Parathyroid adenoma (tissue), 2 donors: ENCODE data around the gene TSPOAP1.

Source experiments
- H2AFZ ChIP-seq: fragments of 300-600 bp; sonication (generic); one replicate; pipeline ENCODE4 v1.7.0; 2017; ENCODE audit warnings: antibody characterized with exemption, mild to moderate bottlenecking
- H3K27ac ChIP-seq: fragments of 300-600 bp; sonication (generic); one replicate; pipeline ENCODE4 v1.7.0; 2017
- H3K27me3 ChIP-seq: fragments of 300-600 bp; sonication (generic); one replicate; pipeline ENCODE4 v1.7.0; 2017; ENCODE audit warnings: low read length; ENCODE audit not compliant: control insufficient read depth, insufficient read depth
- H3K36me3 ChIP-seq: fragments of 300-600 bp; sonication (generic); one replicate; pipeline ENCODE4 v1.7.0; 2017; ENCODE audit warnings: low read length; ENCODE audit not compliant: control insufficient read depth, insufficient read depth
- H3K4me1 ChIP-seq: fragments of 300-600 bp; sonication (generic); one replicate; pipeline ENCODE4 v1.7.0; 2017; ENCODE audit warnings: control low read depth
- H3K4me2 ChIP-seq: fragments of 300-600 bp; sonication (generic); one replicate; pipeline ENCODE4 v1.7.0; 2017; ENCODE audit warnings: low read length
- H3K4me3 ChIP-seq: fragments of 300-600 bp; sonication (generic); one replicate; pipeline ENCODE4 v1.7.0; 2017; ENCODE audit warnings: low read depth, low read length
- H3K79me2 ChIP-seq: fragments of 300-600 bp; sonication (generic); one replicate; pipeline ENCODE4 v1.7.0; 2017; ENCODE audit warnings: control low read depth
- H3K9ac ChIP-seq: fragments of 300-600 bp; sonication (generic); one replicate; pipeline ENCODE4 v1.7.0; 2017; ENCODE audit warnings: mild to moderate bottlenecking
- H3K9me3 ChIP-seq: fragments of 300-600 bp; sonication (generic); one replicate; pipeline ENCODE4 v1.7.0; 2017; ENCODE audit warnings: low read length; ENCODE audit not compliant: control insufficient read depth
- TF ChIP-seq, protein P1 (sequence below): fragments of 300-600 bp; sonication (generic); IDR thresholded peaks from one replicate; pipeline ENCODE4 v1.7.0; 2017; ENCODE audit warnings: antibody characterized with exemption, mild to moderate bottlenecking
- donor health status: primary hyperparathyroidism.

The TSPOAP1 gene

DNA sequence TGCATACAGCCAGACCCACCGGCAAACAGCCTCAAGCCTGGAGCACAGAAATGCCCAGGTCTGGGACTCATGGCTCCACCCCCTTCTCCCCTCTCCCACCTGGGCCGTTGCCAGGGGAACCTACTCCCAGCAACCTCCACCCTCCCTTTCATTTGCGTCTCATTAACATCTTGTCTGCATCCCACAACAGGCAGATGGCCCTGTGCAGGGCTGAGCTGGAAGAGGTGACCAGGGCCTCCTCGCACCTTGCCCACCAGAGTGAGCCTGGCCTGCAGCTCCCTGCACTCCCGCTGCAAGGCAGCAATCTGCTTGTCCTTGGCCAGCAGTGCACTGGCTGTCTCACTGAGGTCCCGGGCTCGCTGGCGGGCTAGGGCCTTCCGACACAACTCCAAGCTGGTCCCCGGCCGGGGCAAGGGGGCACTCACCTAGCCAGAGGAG, 3.3 kb downstream of the TSPOAP1 start:
- Histone ChIP-seq H2AFZ (peak overlapping the region; percentile 100), H3K4me2 (peak overlapping the region; percentile 97), H3K36me3 (no peaks in the 10 kb centered on the region), H3K79me2 (no peaks in the 10 kb centered on the region), H3K9ac (no peak overlapping the region), H3K27me3 (no peaks in the 10 kb centered on the region), H3K9me3 (no peaks in the 10 kb centered on the region), H3K4me3 (peak overlapping the region; percentile 82), H3K27ac (no peak overlapping the region), H3K4me1 (peaks cover 9% of the 10 kb centered on the region)
- TF ChIP-seq, protein P1, sequence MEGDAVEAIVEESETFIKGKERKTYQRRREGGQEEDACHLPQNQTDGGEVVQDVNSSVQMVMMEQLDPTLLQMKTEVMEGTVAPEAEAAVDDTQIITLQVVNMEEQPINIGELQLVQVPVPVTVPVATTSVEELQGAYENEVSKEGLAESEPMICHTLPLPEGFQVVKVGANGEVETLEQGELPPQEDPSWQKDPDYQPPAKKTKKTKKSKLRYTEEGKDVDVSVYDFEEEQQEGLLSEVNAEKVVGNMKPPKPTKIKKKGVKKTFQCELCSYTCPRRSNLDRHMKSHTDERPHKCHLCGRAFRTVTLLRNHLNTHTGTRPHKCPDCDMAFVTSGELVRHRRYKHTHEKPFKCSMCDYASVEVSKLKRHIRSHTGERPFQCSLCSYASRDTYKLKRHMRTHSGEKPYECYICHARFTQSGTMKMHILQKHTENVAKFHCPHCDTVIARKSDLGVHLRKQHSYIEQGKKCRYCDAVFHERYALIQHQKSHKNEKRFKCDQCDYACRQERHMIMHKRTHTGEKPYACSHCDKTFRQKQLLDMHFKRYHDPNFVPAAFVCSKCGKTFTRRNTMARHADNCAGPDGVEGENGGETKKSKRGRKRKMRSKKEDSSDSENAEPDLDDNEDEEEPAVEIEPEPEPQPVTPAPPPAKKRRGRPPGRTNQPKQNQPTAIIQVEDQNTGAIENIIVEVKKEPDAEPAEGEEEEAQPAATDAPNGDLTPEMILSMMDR, result no peak

DNA sequence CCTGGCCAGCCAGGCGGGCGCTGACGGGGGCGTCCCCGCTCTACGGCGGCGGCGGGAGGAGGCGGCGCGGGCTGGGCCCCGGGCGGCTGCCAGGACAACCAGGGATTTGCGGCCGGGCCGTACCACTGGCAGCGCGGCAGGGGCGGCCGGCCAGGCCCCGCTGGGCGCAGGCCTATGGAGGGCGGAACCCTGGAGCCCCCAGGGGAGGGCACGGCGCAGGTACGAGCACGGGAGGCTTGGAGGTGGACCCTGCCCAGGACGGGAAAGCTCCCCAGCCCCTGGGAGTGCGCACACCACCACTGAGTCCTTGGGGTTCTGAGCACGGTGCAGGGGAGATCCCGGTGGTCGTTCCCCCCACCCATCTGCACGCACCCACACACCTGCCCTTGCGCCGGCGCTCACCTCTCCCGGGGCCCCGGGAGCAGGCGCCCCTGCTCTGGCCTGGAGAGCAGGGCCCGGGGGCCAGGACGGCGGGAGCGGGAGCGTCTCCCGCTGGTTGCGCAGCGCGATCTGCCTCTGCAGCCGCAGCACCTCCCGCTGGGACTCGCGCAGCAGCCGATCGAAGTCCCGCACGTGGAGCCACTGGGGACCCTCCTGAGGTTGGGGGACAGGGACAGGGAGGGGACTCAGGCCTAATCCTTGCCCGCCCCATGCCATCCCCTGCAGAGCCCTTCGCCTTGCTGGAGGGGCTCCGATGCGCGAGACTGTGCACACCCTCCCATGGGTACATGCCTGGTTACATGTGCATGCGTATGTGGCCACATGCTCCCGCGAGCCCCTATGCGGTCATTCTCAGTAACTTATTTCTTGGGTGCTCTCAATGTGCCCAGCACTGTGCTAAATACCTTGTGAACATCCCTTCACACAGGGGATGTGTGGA, 3.9 kb downstream of the TSPOAP1 start:
- Histone ChIP-seq H3K4me3 (peak overlapping the region; percentile 82), H3K36me3 (no peaks in the 10 kb centered on the region), H3K9me3 (no peaks in the 10 kb centered on the region), H3K9ac (peak overlapping the region; percentile 93), H3K4me1 (peaks cover 9% of the 10 kb centered on the region), H3K79me2 (no peaks in the 10 kb centered on the region), H3K27me3 (no peaks in the 10 kb centered on the region), H3K27ac (peak overlapping the region; percentile 56), H3K4me2 (peak overlapping the region; percentile 97), H2AFZ (peak overlapping the region; percentile 100)
- TF ChIP-seq, protein P1, result no peak

DNA sequence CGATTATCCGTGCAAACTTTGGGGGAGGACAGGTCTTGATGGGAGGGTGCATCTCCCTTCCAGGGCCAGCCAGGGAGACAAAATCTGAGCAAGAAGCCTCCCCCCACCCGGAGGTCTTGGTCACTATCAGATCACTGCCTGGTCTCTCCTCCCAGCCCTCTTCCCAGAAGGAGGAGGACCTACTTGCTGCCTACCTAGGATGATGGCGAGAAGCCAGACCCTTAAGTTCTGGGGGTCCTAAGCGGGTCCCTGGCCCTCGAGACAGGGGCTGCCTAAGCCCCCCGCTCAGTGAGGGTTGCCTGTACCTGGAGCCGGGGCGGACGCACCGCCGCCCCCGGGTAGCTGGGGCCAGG, 4.6 kb downstream of the TSPOAP1 start:
- H3K4me1 ChIP-seq, result peaks cover 9% of the 10 kb centered on the region
- TF ChIP-seq, protein P1, result no peak
- H3K27me3 ChIP-seq, result no peaks in the 10 kb centered on the region
- peak overlapping the region; percentile 97 for H3K4me2 ChIP-seq
- peak overlapping the region; percentile 82 for H3K4me3 ChIP-seq
- no peaks in the 10 kb centered on the region for H3K9me3 ChIP-seq
- H3K36me3 ChIP-seq, result no peaks in the 10 kb centered on the region
- no peaks in the 10 kb centered on the region for H3K79me2 ChIP-seq
- H2AFZ ChIP-seq, result peak overlapping the region; percentile 100
- H3K27ac ChIP-seq, result peak overlapping the region; percentile 56
- peak overlapping the region; percentile 93 for H3K9ac ChIP-seq

- Histone ChIP-seq H3K4me3 (peak overlapping the region; percentile 82), H3K36me3 (no peaks in the 10 kb centered on the region), H3K27me3 (no peaks in the 10 kb centered on the region), H3K4me2 (peak overlapping the region; percentile 97), H2AFZ (peak overlapping the region; percentile 100), H3K9me3 (no peaks in the 10 kb centered on the region), H3K9ac (peak overlapping the region; percentile 93), H3K27ac (peak overlapping the region; percentile 56), H3K79me2 (no peaks in the 10 kb centered on the region), H3K4me1 (peaks cover 9% of the 10 kb centered on the region)
- TF ChIP-seq, protein P1, result no peak
Observed at GRCh38 chr17:58323366-58324055, 5.1 kb downstream of the TSPOAP1 start.
